ENCODE data around the gene MRPL43. TPM values are rescaled to one million over a fixed set of nuclear protein-coding genes. Genes with fewer than 3 reads are reported as not detected.

Gene MRPL43
- total RNA-seq, 2 donors from 2014 or later, result 30.8 to 39.0 TPM

- Mint-ChIP-seq H3K27me3 (no peaks in the 10 kb centered on the region), H3K36me3 (ENCODE audit: low read depth) (no peaks in the 10 kb centered on the region), H3K4me1 (peaks cover 14% of the 10 kb centered on the region), H3K4me3 (peak overlapping the region; percentile 80), H3K27ac (no peak overlapping the region)
- H3K9me3 ChIP-seq (ENCODE audit: control insufficient read depth, low read length, poor library complexity, severe bottlenecking), result no peaks in the 10 kb centered on the region
- ATAC-seq (no peak), DNase-seq (no peak)
Measured at GRCh38 chr10:100968863-100969186, 18.5 kb downstream of the MRPL43 start.

- H3K36me3 Mint-ChIP-seq (ENCODE audit: low read depth), result no peaks in the 10 kb centered on the region
Measured at GRCh38 chr10:100968062-100968736, 19.1 kb downstream of the MRPL43 start.

GRCh38 chr10:100967332-100967731 lies 20.0 kb downstream of the MRPL43 start:
- H3K4me3 Mint-ChIP-seq, result no peak overlapping the region
- DNase-seq, result no peak
- H3K36me3 Mint-ChIP-seq (ENCODE audit: low read depth), result no peaks in the 10 kb centered on the region
- no peak for ATAC-seq
- H3K27ac Mint-ChIP-seq, result no peak overlapping the region
- H3K4me1 Mint-ChIP-seq, result peaks cover 14% of the 10 kb centered on the region
- no peaks in the 10 kb centered on the region for H3K9me3 ChIP-seq (ENCODE audit: control insufficient read depth, low read length, poor library complexity, severe bottlenecking)
- no peaks in the 10 kb centered on the region for H3K27me3 Mint-ChIP-seq

More at GRCh38 chr10:100968062-100968736, 19.1 kb downstream of the MRPL43 start:
- no peak overlapping the region for H3K27ac Mint-ChIP-seq
- no peaks in the 10 kb centered on the region for H3K9me3 ChIP-seq (ENCODE audit: control insufficient read depth, low read length, poor library complexity, severe bottlenecking)
- DNase-seq (no peak), ATAC-seq (no peak)
- peaks cover 14% of the 10 kb centered on the region for H3K4me1 Mint-ChIP-seq
- peak overlapping the region; percentile 81 for H3K4me3 Mint-ChIP-seq
- H3K27me3 Mint-ChIP-seq, result no peaks in the 10 kb centered on the region

GRCh38 chr10:100966887-100967286 lies 20.4 kb downstream of the MRPL43 start:
- Mint-ChIP-seq H3K36me3 (ENCODE audit: low read depth) (no peaks in the 10 kb centered on the region), H3K27ac (no peak overlapping the region), H3K4me1 (peaks cover 14% of the 10 kb centered on the region), H3K27me3 (no peaks in the 10 kb centered on the region), H3K4me3 (no peak overlapping the region)
- H3K9me3 ChIP-seq (ENCODE audit: control insufficient read depth, low read length, poor library complexity, severe bottlenecking), result no peaks in the 10 kb centered on the region
- DNase-seq, result no peak
- ATAC-seq, result no peak

- H3K9me3 ChIP-seq (ENCODE audit: control insufficient read depth, low read length, poor library complexity, severe bottlenecking), result no peaks in the 10 kb centered on the region
- no peak for ATAC-seq
- Mint-ChIP-seq H3K4me3 (no peak overlapping the region), H3K4me1 (peaks cover 11% of the 10 kb centered on the region), H3K36me3 (ENCODE audit: low read depth) (no peaks in the 10 kb centered on the region), H3K27me3 (no peaks in the 10 kb centered on the region), H3K27ac (no peak overlapping the region)
- no peak for DNase-seq
Measured at GRCh38 chr10:100965820-100966219, 21.5 kb downstream of the MRPL43 start.

- DNase-seq (no peak), ATAC-seq (no peak)
- Mint-ChIP-seq H3K4me3 (no peak overlapping the region), H3K36me3 (ENCODE audit: low read depth) (peaks cover 7% of the 10 kb centered on the region), H3K27me3 (no peaks in the 10 kb centered on the region), H3K4me1 (peaks cover 5% of the 10 kb centered on the region), H3K27ac (no peak overlapping the region)
- H3K9me3 ChIP-seq (ENCODE audit: control insufficient read depth, low read length, poor library complexity, severe bottlenecking), result no peaks in the 10 kb centered on the region
Measured at GRCh38 chr10:100963826-100964225, 23.5 kb downstream of the MRPL43 start.

- H3K4me1 Mint-ChIP-seq, result no peaks in the 10 kb centered on the region
- H3K27ac Mint-ChIP-seq, result no peak overlapping the region
- ATAC-seq, result no peak
- DNase-seq, result no peak
- no peak overlapping the region for H3K4me3 Mint-ChIP-seq
- H3K36me3 Mint-ChIP-seq (ENCODE audit: low read depth), result peaks cover 9% of the 10 kb centered on the region
- H3K9me3 ChIP-seq (ENCODE audit: control insufficient read depth, low read length, poor library complexity, severe bottlenecking), result no peaks in the 10 kb centered on the region
- H3K27me3 Mint-ChIP-seq, result no peaks in the 10 kb centered on the region
Measured at GRCh38 chr10:100962351-100963080, 24.8 kb downstream of the MRPL43 start.

- H3K27me3 Mint-ChIP-seq, result no peaks in the 10 kb centered on the region
- H3K27ac Mint-ChIP-seq, result no peak overlapping the region
- H3K4me3 Mint-ChIP-seq, result no peak overlapping the region
- H3K9me3 ChIP-seq (ENCODE audit: control insufficient read depth, low read length, poor library complexity, severe bottlenecking), result no peaks in the 10 kb centered on the region
- DNase-seq, result no peak
- H3K4me1 Mint-ChIP-seq, result no peaks in the 10 kb centered on the region
- no peak for ATAC-seq
- peaks cover 9% of the 10 kb centered on the region for H3K36me3 Mint-ChIP-seq (ENCODE audit: low read depth)
Measured at GRCh38 chr10:100960251-100960650, 27.0 kb downstream of the MRPL43 start.

- no peak for ATAC-seq
- Mint-ChIP-seq H3K27ac (no peak overlapping the region), H3K36me3 (ENCODE audit: low read depth) (no peaks in the 10 kb centered on the region), H3K27me3 (no peaks in the 10 kb centered on the region), H3K4me3 (no peak overlapping the region), H3K4me1 (no peaks in the 10 kb centered on the region)
- no peaks in the 10 kb centered on the region for H3K9me3 ChIP-seq (ENCODE audit: control insufficient read depth, low read length, poor library complexity, severe bottlenecking)
- no peak for DNase-seq
Measured at GRCh38 chr10:100948916-100949315, 38.4 kb downstream of the MRPL43 start.

- Mint-ChIP-seq H3K36me3 (ENCODE audit: low read depth) (peaks cover 5% of the 10 kb centered on the region), H3K27ac (no peak overlapping the region), H3K4me3 (no peak overlapping the region), H3K4me1 (peaks cover 13% of the 10 kb centered on the region), H3K27me3 (no peaks in the 10 kb centered on the region)
- DNase-seq (no peak), ATAC-seq (no peak)
- no peaks in the 10 kb centered on the region for H3K9me3 ChIP-seq (ENCODE audit: control insufficient read depth, low read length, poor library complexity, severe bottlenecking)
Measured at GRCh38 chr10:100945754-100946153, 41.5 kb downstream of the MRPL43 start.

- Mint-ChIP-seq H3K4me1 (peaks cover 13% of the 10 kb centered on the region), H3K4me3 (no peak overlapping the region)
Measured at GRCh38 chr10:100943508-100943907, 43.8 kb downstream of the MRPL43 start.

GRCh38 chr10:100942229-100942628 lies 45.1 kb downstream of the MRPL43 start:
- H3K27ac Mint-ChIP-seq, result no peak overlapping the region
- no peak overlapping the region for H3K4me3 Mint-ChIP-seq
- ATAC-seq, result no peak

More at GRCh38 chr10:100943508-100943907, 43.8 kb downstream of the MRPL43 start:
- Mint-ChIP-seq H3K36me3 (ENCODE audit: low read depth) (peaks cover 8% of the 10 kb centered on the region), H3K27me3 (no peaks in the 10 kb centered on the region), H3K27ac (peak overlapping the region; percentile 85)
- no peaks in the 10 kb centered on the region for H3K9me3 ChIP-seq (ENCODE audit: control insufficient read depth, low read length, poor library complexity, severe bottlenecking)
- DNase-seq, result no peak
- ATAC-seq, result no peak

GRCh38 chr10:100939763-100940344 lies 47.4 kb downstream of the MRPL43 start:
- no peak overlapping the region for H3K27ac Mint-ChIP-seq
- peaks cover 15% of the 10 kb centered on the region for H3K4me1 Mint-ChIP-seq
- H3K9me3 ChIP-seq (ENCODE audit: control insufficient read depth, low read length, poor library complexity, severe bottlenecking), result no peaks in the 10 kb centered on the region
- no peak for ATAC-seq
- no peak overlapping the region for H3K4me3 Mint-ChIP-seq
- no peak for DNase-seq
- no peaks in the 10 kb centered on the region for H3K27me3 Mint-ChIP-seq
- H3K36me3 Mint-ChIP-seq (ENCODE audit: low read depth), result peaks cover 8% of the 10 kb centered on the region

More at GRCh38 chr10:100942229-100942628, 45.1 kb downstream of the MRPL43 start:
- no peak for DNase-seq
- peaks cover 8% of the 10 kb centered on the region for H3K36me3 Mint-ChIP-seq (ENCODE audit: low read depth)
- no peaks in the 10 kb centered on the region for H3K9me3 ChIP-seq (ENCODE audit: control insufficient read depth, low read length, poor library complexity, severe bottlenecking)
- peaks cover 13% of the 10 kb centered on the region for H3K4me1 Mint-ChIP-seq
- no peaks in the 10 kb centered on the region for H3K27me3 Mint-ChIP-seq

Data from T-helper 17 cell (primary cell).